Neural cell (in vitro differentiated cells): ENCODE data around the gene GALNT10.

Source experiments
- EZH2 ChIP-seq: fragments of 200-600, 300-800 bp; shearing (Covaris generic), sonication (generic); IDR thresholded peaks from 2 replicates; pipeline ENCODE4 v1.6.1; 2014; ENCODE audit warnings: antibody characterized with exemption, low read length, borderline replicate concordance, mild to moderate bottlenecking; ENCODE audit not compliant: insufficient read depth, poor library complexity, severe bottlenecking
- MXI1 ChIP-seq: fragments of 450-650 bp; conservative IDR thresholded peaks from 2 replicates; pipeline ENCODE4 v1.6.1; 2014; ENCODE audit warnings: antibody characterized with exemption, mild to moderate bottlenecking; ENCODE audit not compliant: poor library complexity, severe bottlenecking
- POLR2AphosphoS5 ChIP-seq: IDR thresholded peaks from 2 replicates; pipeline ENCODE4 v1.6.1; 2012
- RAD21 ChIP-seq: fragments of 450-650 bp; conservative IDR thresholded peaks from 2 replicates; pipeline ENCODE4 v1.6.1; 2014; ENCODE audit warnings: antibody characterized with exemption, mild to moderate bottlenecking, moderate library complexity
- SMC3 ChIP-seq: fragments of 450-650 bp; conservative IDR thresholded peaks from 2 replicates; pipeline ENCODE4 v1.6.1; 2014; ENCODE audit warnings: antibody characterized with exemption, mild to moderate bottlenecking, moderate library complexity; ENCODE audit not compliant: poor library complexity
- TAF1 ChIP-seq: IDR thresholded peaks from 2 replicates; pipeline ENCODE4 v1.6.1; 2012; ENCODE audit warnings: low read depth
- TF ChIP-seq, protein P1 (sequence below): fragments of 450-650 bp; IDR thresholded peaks from 2 replicates; pipeline ENCODE4 v1.5.1; 2014; ENCODE audit warnings: antibody characterized with exemption, mild to moderate bottlenecking, moderate library complexity; ENCODE audit not compliant: poor library complexity, severe bottlenecking
- TF ChIP-seq, protein P2 (sequence below): IDR thresholded peaks from 2 replicates; pipeline ENCODE4 v1.6.1; 2012; ENCODE audit warnings: borderline replicate concordance

DNA sequence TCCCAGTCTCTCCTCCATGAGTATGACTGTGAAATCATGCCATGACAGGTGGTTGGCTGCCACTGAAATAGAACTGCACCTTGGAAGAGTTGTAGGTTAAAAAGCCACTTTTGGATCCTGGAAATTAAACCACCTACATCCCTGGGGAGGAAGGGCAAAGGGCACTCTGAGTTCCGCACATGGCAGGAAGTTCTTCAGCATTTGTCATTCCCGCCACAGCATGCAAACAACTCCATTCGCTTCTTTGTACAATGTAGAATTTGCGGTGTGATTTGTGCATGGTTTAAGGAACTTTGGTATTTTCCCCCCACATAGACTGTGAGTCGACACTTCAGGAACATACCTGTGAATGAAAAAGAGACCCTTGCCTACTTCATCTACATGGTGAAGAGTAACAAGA lies 265.1 kb downstream of the GALNT10 start:
- TF ChIP-seq MXI1, result no peak
- TF ChIP-seq, protein P1, sequence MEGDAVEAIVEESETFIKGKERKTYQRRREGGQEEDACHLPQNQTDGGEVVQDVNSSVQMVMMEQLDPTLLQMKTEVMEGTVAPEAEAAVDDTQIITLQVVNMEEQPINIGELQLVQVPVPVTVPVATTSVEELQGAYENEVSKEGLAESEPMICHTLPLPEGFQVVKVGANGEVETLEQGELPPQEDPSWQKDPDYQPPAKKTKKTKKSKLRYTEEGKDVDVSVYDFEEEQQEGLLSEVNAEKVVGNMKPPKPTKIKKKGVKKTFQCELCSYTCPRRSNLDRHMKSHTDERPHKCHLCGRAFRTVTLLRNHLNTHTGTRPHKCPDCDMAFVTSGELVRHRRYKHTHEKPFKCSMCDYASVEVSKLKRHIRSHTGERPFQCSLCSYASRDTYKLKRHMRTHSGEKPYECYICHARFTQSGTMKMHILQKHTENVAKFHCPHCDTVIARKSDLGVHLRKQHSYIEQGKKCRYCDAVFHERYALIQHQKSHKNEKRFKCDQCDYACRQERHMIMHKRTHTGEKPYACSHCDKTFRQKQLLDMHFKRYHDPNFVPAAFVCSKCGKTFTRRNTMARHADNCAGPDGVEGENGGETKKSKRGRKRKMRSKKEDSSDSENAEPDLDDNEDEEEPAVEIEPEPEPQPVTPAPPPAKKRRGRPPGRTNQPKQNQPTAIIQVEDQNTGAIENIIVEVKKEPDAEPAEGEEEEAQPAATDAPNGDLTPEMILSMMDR, result no peak
- no peak for TF ChIP-seq RAD21
- no peak for TF ChIP-seq POLR2AphosphoS5
- no peak for TF ChIP-seq EZH2
- TF ChIP-seq, protein P2, sequence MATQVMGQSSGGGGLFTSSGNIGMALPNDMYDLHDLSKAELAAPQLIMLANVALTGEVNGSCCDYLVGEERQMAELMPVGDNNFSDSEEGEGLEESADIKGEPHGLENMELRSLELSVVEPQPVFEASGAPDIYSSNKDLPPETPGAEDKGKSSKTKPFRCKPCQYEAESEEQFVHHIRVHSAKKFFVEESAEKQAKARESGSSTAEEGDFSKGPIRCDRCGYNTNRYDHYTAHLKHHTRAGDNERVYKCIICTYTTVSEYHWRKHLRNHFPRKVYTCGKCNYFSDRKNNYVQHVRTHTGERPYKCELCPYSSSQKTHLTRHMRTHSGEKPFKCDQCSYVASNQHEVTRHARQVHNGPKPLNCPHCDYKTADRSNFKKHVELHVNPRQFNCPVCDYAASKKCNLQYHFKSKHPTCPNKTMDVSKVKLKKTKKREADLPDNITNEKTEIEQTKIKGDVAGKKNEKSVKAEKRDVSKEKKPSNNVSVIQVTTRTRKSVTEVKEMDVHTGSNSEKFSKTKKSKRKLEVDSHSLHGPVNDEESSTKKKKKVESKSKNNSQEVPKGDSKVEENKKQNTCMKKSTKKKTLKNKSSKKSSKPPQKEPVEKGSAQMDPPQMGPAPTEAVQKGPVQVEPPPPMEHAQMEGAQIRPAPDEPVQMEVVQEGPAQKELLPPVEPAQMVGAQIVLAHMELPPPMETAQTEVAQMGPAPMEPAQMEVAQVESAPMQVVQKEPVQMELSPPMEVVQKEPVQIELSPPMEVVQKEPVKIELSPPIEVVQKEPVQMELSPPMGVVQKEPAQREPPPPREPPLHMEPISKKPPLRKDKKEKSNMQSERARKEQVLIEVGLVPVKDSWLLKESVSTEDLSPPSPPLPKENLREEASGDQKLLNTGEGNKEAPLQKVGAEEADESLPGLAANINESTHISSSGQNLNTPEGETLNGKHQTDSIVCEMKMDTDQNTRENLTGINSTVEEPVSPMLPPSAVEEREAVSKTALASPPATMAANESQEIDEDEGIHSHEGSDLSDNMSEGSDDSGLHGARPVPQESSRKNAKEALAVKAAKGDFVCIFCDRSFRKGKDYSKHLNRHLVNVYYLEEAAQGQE, result no peak
- TF ChIP-seq SMC3, result no peak
- no peak for TF ChIP-seq TAF1
